Activated T-helper 1 cell treated with anti-CD3 and anti-CD28 coated beads, Interleukin-12 subunit alpha, Interleukin-12 subunit beta, Interleukin-2, Interleukin-4 antibody, amounts not matched to agents 30 ng/mL and 10 ng/mL and 1 ng/mL, durations not matched to agents 14 hours and 24 hours and 36 hours (primary cell): ENCODE results near the gene ERC2. TPM values are rescaled to one million over a fixed set of nuclear protein-coding genes. Genes with fewer than 3 reads are reported as not detected.

Source experiments
- DNase-seq: peaks from one replicate; pipeline ENCODE4 v3.0.0; 2021; ENCODE audit warnings: low spot score
- H3K27ac Mint-ChIP-seq: one replicate; pipeline ENCODE4 v1.8.0; 2021; ENCODE audit warnings: mild to moderate bottlenecking, mixed read lengths
- H3K27me3 Mint-ChIP-seq: one replicate; pipeline ENCODE4 v1.8.0; 2022; ENCODE audit warnings: mild to moderate bottlenecking, moderate library complexity, mixed read lengths; ENCODE audit not compliant: insufficient read depth
- H3K36me3 Mint-ChIP-seq: one replicate; pipeline ENCODE4 v1.8.0; 2021; ENCODE audit warnings: low read depth, mixed read lengths
- H3K4me1 Mint-ChIP-seq: one replicate; pipeline ENCODE4 v1.8.0; 2021; ENCODE audit warnings: low read depth, mixed read lengths
- H3K4me3 Mint-ChIP-seq: one replicate; pipeline ENCODE4 v1.8.0; 2021; ENCODE audit warnings: mild to moderate bottlenecking, moderate library complexity, mixed read lengths
- H3K9me3 Mint-ChIP-seq: one replicate; pipeline ENCODE4 v1.8.0; 2021; ENCODE audit warnings: mixed read lengths
- intact Hi-C: fragments of 100-400 bp; cut with micrococcal nuclease; formaldehyde crosslinking; loops from one replicate; pipeline ENCODE4 v1.15.1; 2024
- total RNA-seq: library from RNA; stranded (reverse); gene quantifications from 2 replicates; pipeline ENCODE4 v1.2.3, GENCODE V29; 2022

Gene ERC2
- total RNA-seq, 1 donor from 2014 or later, result not detected

DNA sequence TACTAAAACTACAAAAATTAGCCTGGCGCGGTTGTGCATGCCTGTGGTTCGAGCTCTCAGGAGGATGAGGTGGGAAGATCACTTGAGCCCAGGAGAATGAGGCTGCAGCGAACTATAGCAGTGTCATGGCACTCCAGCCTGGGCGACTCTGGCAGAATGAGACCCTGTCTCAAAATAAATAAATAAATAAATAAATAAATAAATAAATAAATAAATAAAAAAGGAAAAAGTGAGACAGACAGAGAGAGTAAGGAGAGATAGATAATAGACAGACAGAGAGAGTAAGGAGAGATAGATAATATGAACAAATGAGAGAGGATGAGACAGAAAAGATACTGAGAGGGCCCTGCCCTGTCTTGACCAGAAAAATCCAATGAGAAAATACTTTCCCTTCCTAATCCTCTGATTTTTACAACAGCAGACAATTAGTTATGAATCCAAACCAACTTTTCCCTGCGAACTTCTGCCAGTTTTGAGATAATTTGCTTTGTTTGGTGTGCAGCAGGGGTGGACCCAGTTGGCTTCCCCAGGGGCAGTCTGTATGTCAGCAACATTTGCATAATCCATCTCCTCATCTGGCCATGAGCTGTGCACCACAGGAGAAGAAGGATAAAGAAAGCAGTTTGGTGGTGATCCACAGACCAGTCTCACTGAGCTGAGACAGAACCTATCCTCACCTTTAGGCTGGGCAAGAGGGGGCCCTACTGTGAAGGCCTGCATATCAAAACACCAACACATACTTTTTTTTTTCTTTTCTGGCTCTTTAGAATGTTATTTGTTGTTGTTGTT lies 692.7 kb downstream of the ERC2 start:
- Mint-ChIP-seq H3K4me3 (no peak overlapping the region), H3K36me3 (no peaks in the 10 kb centered on the region), H3K27ac (no peak overlapping the region), H3K9me3 (no peaks in the 10 kb centered on the region), H3K4me1 (no peaks in the 10 kb centered on the region), H3K27me3 (peaks cover 2% of the 10 kb centered on the region)
- intact Hi-C loops, result no loop called here
- DNase-seq, result no peak

DNA sequence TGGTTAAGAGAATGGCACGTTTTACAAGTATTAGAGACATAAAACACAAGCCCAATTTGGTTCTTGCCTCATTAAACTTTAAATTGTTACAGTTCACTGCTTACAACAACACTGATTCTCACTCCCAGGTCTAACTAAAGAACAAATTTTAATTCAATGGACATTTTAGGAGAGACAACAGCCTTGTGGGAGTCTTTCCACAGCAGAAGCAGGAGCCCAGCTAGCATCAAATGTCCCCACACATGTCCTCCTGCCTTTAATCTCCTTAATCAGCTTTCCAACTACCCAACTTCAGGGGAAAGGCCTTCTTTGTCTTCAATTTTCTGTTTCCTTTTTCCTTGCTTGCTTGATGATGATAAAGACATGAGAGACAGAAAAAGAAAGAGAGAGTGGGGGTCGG lies 693.4 kb downstream of the ERC2 start:
- no peaks in the 10 kb centered on the region for H3K36me3 Mint-ChIP-seq
- DNase-seq, result no peak

DNA sequence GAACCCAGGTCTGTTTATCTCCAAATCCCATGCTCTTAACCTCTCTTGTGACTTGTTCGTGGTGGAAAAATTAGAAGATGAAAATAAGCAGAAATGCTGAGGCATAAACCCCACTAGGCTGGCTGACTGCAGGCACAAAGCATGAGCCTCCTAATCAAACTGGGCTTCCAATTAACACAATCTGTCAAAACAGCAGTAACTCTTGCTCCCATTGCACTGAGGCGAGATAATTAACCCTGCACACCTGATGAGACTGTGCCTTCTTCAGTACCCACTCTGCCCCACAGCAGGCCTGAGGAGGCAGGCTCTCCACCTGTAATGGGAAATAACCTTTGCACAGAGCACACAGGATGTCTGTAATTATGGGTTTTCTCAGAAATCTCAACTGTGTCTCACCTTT lies 696.8 kb downstream of the ERC2 start:
- peaks cover 2% of the 10 kb centered on the region for H3K27me3 Mint-ChIP-seq
- DNase-seq, result no peak
- no peaks in the 10 kb centered on the region for H3K9me3 Mint-ChIP-seq
- no peak overlapping the region for H3K4me3 Mint-ChIP-seq
- intact Hi-C loops, result no loop called here
- H3K27ac Mint-ChIP-seq, result no peak overlapping the region
- no peaks in the 10 kb centered on the region for H3K36me3 Mint-ChIP-seq
- no peaks in the 10 kb centered on the region for H3K4me1 Mint-ChIP-seq

More for the DNA sequence above, 693.4 kb downstream of the ERC2 start:
- no peaks in the 10 kb centered on the region for H3K9me3 Mint-ChIP-seq
- intact Hi-C loops, result no loop called here
- H3K4me3 Mint-ChIP-seq, result no peak overlapping the region
- H3K27ac Mint-ChIP-seq, result no peak overlapping the region
- H3K27me3 Mint-ChIP-seq, result peaks cover 2% of the 10 kb centered on the region
- no peaks in the 10 kb centered on the region for H3K4me1 Mint-ChIP-seq

DNA sequence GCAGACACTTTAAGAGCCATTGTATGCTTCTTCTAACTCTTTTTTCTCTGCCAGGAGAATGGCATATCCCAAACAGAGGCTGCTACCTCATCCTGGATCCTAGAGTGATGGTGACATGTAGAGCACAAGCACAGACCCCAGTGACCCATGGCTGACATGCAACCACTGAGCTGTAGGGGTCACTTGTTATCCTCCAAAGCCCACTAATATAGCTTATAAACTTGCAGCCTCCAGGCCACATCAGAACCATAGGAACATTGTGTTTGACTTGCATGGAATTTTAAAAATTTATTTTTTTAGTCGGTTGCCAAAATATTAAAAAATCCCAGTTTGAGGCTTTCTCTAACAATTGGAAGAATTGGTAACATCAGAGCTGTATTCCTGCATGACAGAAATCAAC lies 698.2 kb downstream of the ERC2 start:
- intact Hi-C loops, result no loop called here
- no peak overlapping the region for H3K4me3 Mint-ChIP-seq
- H3K4me1 Mint-ChIP-seq, result no peaks in the 10 kb centered on the region
- peaks cover 2% of the 10 kb centered on the region for H3K27me3 Mint-ChIP-seq
- DNase-seq, result no peak
- no peak overlapping the region for H3K27ac Mint-ChIP-seq
- H3K9me3 Mint-ChIP-seq, result no peaks in the 10 kb centered on the region
- no peaks in the 10 kb centered on the region for H3K36me3 Mint-ChIP-seq

DNA sequence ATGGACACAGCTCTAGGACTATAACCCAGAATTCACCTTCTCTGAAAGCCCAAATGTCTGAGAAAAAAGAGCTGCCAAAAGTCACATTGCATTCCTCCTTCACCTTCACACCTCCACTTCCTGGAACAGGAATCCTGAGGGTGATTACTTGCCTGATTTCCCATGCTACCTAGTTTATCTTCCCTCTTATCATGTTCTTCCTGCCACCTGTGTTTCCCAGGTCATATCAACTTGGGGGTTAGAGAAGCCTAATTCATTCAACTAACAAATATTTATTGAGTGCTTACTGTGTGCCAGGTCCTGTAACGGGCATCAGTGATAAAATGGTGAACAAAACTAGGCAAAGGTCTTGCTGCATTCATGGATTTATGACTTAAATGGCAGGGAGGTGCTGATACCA lies 701.5 kb downstream of the ERC2 start:
- Mint-ChIP-seq H3K27ac (no peak overlapping the region), H3K36me3 (no peaks in the 10 kb centered on the region), H3K9me3 (no peaks in the 10 kb centered on the region), H3K4me3 (no peak overlapping the region), H3K27me3 (peaks cover 2% of the 10 kb centered on the region), H3K4me1 (no peaks in the 10 kb centered on the region)
- no peak for DNase-seq
- intact Hi-C loops, result no loop called here

DNA sequence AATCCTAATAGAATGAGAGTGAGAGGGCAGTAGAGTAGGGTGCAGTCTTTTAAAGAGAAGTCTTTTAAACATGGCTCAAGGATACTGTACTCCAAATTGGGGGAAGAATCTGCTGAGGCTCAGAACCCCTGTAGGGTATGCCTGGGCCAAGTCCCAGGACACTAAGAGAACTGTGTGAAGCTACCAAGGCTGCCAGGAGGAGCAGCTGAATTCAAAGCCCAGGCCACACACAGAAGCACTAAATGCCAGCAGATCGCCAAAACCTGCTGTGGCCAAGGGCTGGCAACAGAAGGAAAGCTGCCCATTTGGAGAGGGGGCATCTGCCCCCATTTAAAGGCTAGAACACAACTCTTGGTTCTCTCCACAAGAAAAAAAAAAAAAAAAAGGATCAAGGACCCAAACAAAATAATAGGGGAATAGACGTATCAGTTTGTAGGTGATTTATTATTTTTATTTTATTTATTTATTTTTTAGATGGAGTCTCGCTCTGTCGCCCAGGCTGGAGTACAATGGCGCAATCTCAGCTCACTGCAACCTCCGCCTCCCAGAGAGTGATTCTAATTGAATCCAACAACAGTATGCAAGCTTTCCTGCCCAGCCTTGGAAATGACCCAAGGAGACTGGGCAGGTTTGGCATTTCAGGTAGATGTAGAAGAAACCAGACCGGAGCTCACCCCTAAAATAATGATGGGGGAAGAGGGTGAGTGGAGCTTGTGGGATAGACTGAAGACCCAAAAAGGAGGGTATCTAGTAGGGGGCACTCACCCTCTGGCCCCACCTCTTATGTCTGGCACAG lies 702.2 kb downstream of the ERC2 start:
- no peaks in the 10 kb centered on the region for H3K9me3 Mint-ChIP-seq
- H3K27ac Mint-ChIP-seq, result no peak overlapping the region
- H3K4me1 Mint-ChIP-seq, result no peaks in the 10 kb centered on the region
- H3K4me3 Mint-ChIP-seq, result no peak overlapping the region
- peaks cover 2% of the 10 kb centered on the region for H3K27me3 Mint-ChIP-seq
- intact Hi-C loops, result no loop called here
- H3K36me3 Mint-ChIP-seq, result no peaks in the 10 kb centered on the region
- no peak for DNase-seq

DNA sequence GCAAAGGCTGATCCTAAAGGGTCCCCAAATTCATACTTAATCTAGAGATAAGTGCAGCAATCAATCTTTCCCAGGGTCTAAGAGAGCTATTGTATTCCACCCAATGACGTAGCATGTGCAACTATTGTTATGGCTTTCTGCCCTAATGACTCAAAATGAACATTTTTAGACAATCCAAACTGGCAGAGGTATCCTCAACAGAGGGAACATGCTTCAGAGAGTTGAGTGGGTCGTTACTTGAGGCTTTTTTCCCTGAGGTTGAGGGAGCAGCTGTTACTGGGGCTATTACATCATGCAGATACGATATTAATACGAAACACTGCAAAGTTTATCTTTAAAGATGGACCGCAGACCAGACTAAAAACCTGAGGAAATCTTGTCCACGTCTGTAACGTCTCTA lies 702.9 kb downstream of the ERC2 start:
- Mint-ChIP-seq H3K9me3 (no peaks in the 10 kb centered on the region), H3K36me3 (no peaks in the 10 kb centered on the region), H3K4me1 (no peaks in the 10 kb centered on the region), H3K27ac (no peak overlapping the region), H3K4me3 (no peak overlapping the region), H3K27me3 (no peaks in the 10 kb centered on the region)
- intact Hi-C loops, result no loop called here
- DNase-seq, result no peak

DNA sequence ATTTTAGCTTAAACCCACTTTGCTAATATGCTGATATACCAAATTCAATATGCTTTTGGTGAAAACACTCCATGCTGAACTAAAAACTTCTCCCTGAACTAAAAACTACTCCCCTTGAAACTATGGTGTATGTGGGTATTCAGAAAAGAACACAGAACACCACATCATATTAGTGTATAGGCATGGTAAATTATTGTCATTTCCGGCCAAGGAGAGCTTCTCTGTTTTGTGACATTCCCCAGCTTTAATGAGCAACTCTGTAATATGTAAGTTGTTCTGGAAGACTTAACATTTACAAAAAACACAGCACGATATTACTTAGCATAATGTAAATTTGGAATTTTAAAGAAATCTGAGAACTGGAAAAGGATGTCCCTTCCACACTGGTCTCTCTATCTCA lies 711.3 kb downstream of the ERC2 start:
- no peaks in the 10 kb centered on the region for H3K36me3 Mint-ChIP-seq
- H3K27ac Mint-ChIP-seq, result no peak overlapping the region
- peaks cover 1% of the 10 kb centered on the region for H3K27me3 Mint-ChIP-seq
- no peaks in the 10 kb centered on the region for H3K4me1 Mint-ChIP-seq
- no peak overlapping the region for H3K4me3 Mint-ChIP-seq
- no peaks in the 10 kb centered on the region for H3K9me3 Mint-ChIP-seq
- intact Hi-C loops, result no loop called here
- DNase-seq, result no peak

DNA sequence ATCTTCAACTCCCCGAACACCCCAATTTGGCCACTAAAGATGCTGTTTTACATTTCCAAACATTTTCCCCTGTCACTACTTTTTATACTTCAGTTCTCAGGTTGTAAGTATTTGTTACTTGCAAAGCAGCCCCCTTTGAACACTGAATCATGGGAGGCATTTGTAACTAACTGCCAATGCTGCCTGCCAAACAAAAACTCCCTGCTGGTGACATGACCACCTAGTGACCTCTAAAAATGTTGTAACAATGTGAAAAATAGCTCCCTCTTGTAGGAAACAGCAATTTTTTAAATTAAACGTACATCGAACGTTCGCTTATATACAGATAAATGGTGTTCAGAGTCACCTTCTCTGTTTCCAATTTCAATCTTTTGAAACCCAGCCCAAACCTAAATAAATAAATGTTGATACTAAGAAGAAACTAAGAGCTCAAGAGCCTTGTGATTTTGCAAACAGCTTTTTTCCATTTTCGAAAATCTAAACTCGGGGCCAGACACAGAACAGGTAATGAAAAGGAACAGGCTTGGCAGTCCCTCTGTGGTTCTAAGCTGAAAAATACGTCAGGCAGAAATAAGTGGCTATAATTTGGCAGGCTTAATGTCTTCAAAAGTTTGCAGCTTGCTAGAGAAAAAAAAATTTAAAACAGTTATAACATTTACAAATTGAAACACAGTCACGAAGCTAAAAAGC lies 712.6 kb downstream of the ERC2 start:
- H3K4me1 Mint-ChIP-seq, result no peaks in the 10 kb centered on the region
- H3K4me3 Mint-ChIP-seq, result no peak overlapping the region
- no peaks in the 10 kb centered on the region for H3K9me3 Mint-ChIP-seq
- peaks cover 1% of the 10 kb centered on the region for H3K27me3 Mint-ChIP-seq
- H3K36me3 Mint-ChIP-seq, result no peaks in the 10 kb centered on the region
- H3K27ac Mint-ChIP-seq, result no peak overlapping the region
- no peak for DNase-seq
- intact Hi-C loops, result no loop called here

DNA sequence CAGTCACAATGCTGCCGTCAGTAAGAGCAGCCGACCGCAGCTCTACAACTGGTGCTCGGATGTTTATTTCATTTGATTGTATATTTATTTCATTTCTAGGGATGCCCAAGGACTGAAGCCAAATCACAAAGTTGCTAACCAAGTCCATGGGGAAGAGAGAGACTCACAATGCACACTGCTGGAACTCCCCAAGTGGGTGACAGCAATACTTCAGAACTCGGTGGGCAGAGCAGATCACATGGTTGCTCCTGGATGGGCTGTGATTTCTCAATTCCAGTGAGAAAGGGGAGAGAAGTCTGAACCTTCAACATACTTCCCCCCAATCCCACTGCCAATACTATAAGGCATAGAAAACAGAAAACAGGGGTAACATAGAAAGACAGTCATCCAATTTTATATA lies 715.4 kb downstream of the ERC2 start:
- Mint-ChIP-seq H3K36me3 (no peaks in the 10 kb centered on the region), H3K27me3 (peaks cover 1% of the 10 kb centered on the region), H3K4me3 (no peak overlapping the region), H3K27ac (no peak overlapping the region), H3K4me1 (no peaks in the 10 kb centered on the region), H3K9me3 (no peaks in the 10 kb centered on the region)
- intact Hi-C loops, result no loop called here
- DNase-seq, result no peak

DNA sequence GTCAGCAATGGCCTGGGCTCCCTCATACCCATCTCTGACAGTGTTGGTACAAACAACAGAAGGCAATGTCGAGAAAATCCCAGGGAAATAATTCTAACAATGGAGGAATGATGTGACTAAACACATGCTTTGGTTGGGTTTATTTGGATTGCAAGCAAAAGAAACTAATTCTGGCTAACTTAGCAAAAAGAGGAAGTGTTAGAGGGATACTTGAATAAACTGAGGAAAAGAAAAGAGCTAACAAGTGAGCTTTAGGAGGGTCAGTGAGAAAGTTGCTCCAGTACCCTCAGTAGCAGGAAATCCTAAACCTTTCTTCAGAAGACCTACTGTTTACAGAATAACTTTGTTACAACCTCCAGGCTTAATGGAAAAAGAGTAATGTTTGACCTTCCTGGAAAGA lies 716.5 kb downstream of the ERC2 start:
- Mint-ChIP-seq H3K27me3 (peaks cover 1% of the 10 kb centered on the region), H3K4me3 (no peak overlapping the region), H3K27ac (no peak overlapping the region), H3K4me1 (no peaks in the 10 kb centered on the region), H3K9me3 (no peaks in the 10 kb centered on the region), H3K36me3 (no peaks in the 10 kb centered on the region)
- intact Hi-C loops, result no loop called here
- no peak for DNase-seq

DNA sequence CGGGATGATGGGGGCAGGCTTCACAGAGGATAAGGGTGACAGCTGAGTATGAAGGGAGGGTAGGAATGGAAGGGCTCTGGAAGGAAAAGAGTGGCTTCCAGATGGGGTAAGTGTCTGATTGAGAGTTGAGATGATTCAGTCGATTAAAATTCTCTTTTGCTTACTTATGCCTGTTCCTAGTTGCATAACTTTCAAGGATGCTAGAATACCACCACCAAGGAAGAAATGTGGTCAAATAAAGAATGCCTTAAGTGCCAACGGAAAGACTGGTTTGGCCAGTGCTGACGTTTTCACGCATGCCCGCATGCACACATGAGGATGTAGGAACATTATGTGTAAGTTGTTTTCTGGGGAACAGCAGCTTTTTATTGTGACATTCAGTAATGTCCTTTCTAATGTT lies 717.7 kb downstream of the ERC2 start:
- H3K9me3 Mint-ChIP-seq, result no peaks in the 10 kb centered on the region
- no peak for DNase-seq
- peaks cover 3% of the 10 kb centered on the region for H3K27me3 Mint-ChIP-seq
- intact Hi-C loops, result no loop called here
- no peaks in the 10 kb centered on the region for H3K36me3 Mint-ChIP-seq
- no peak overlapping the region for H3K27ac Mint-ChIP-seq
- no peaks in the 10 kb centered on the region for H3K4me1 Mint-ChIP-seq
- H3K4me3 Mint-ChIP-seq, result no peak overlapping the region

DNA sequence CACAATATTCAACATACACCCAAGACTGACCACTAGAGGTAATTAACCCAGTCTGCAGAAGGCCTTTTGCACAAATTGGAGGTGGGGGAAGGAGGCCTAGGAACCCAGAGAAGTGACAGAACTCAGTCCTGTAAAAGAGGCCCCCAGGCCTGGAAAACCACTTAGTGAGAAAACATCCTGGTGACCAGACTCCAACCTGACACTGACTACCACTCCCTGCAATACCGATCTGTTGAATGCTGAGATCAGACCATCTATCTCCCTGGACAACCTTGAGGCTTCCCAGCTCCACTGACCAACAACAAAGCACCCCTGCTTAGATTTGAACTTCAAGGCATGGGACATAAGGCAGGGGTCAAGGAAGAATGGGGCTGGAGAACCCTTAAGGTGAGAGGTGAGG lies 719.2 kb downstream of the ERC2 start:
- no peaks in the 10 kb centered on the region for H3K9me3 Mint-ChIP-seq
- H3K36me3 Mint-ChIP-seq, result no peaks in the 10 kb centered on the region
- no peaks in the 10 kb centered on the region for H3K4me1 Mint-ChIP-seq
- no peak overlapping the region for H3K4me3 Mint-ChIP-seq
- peaks cover 3% of the 10 kb centered on the region for H3K27me3 Mint-ChIP-seq
- DNase-seq, result no peak
- no peak overlapping the region for H3K27ac Mint-ChIP-seq
- intact Hi-C loops, result no loop called here
